ENCODE measurements around the gene USP11.
"Not testable (repeated sequence)": the region's sequence is repeated elsewhere in the genome, so short reads cannot be mapped to it uniquely, and the experiment has no call there.

DNA sequence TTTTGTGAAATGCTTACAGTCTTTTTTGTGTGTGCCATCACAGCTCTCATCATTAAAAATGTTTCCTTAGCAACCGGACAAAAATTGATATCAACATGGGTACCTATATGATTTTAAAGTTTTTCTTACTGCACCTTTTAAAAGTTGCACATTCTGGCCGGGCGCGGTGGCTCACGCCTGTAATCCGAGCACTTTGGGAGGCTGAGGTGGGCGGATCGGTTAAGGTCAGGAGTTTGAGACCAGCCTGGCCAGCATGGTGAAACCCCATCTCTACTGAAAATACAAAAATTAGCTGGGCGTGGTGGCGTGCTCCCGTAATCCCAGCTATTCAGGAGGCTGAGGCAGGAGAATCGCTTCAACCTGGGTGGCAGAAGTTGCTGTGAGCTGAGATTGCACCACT, 24.8 kb downstream of the USP11 start:
- TF ChIP-seq, protein P1, sequence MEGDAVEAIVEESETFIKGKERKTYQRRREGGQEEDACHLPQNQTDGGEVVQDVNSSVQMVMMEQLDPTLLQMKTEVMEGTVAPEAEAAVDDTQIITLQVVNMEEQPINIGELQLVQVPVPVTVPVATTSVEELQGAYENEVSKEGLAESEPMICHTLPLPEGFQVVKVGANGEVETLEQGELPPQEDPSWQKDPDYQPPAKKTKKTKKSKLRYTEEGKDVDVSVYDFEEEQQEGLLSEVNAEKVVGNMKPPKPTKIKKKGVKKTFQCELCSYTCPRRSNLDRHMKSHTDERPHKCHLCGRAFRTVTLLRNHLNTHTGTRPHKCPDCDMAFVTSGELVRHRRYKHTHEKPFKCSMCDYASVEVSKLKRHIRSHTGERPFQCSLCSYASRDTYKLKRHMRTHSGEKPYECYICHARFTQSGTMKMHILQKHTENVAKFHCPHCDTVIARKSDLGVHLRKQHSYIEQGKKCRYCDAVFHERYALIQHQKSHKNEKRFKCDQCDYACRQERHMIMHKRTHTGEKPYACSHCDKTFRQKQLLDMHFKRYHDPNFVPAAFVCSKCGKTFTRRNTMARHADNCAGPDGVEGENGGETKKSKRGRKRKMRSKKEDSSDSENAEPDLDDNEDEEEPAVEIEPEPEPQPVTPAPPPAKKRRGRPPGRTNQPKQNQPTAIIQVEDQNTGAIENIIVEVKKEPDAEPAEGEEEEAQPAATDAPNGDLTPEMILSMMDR (IDR thresholded peaks at IDR 0.05 in 2 of 3, conservative IDR thresholded peaks at IDR 0.05 in 1 of 3; ENCODE audit: borderline replicate concordance in 1 of 3, insufficient read depth in 1 of 3, low read depth in 2 of 3, low read length in 2 of 3), result not testable (repeated sequence)
- not testable (repeated sequence) for TF ChIP-seq POLR2AphosphoS5 (IDR thresholded peaks at IDR 0.05; ENCODE audit: low read depth, low read length); SIN3A (IDR thresholded peaks at IDR 0.05; ENCODE audit: low read depth); ZNF274 (IDR thresholded peaks at IDR 0.05; ENCODE audit: low read depth, low read length); YY1 (IDR thresholded peaks at IDR 0.05; ENCODE audit: extremely low read depth, insufficient replicate concordance, low read depth, low read length); POLR2A (IDR thresholded peaks at IDR 0.05; ENCODE audit: borderline replicate concordance, extremely low read depth, insufficient read depth, insufficient read length); ZFX (IDR thresholded peaks at IDR 0.05); JUND (IDR thresholded peaks at IDR 0.05); SRF (IDR thresholded peaks at IDR 0.05; ENCODE audit: low read depth)
